Muscle layer of duodenum (tissue), 2 donors: ENCODE data around the gene MEMO1.
"Not testable (repeated sequence)": the region's sequence is repeated elsewhere in the genome, so short reads cannot be mapped to it uniquely, and the experiment has no call there.

Experiments used
- H3K27ac ChIP-seq: one replicate; pipeline ENCODE4 v1.7.0; 2013; ENCODE audit warnings: mild to moderate bottlenecking, low read length
- H3K27me3 ChIP-seq: one replicate; pipeline ENCODE4 v1.7.0; 2013; ENCODE audit warnings: low read depth, mild to moderate bottlenecking, control low read depth, low read length
- H3K36me3 ChIP-seq, 2 donors: one replicate each; pipeline ENCODE4 v1.7.0; 2013; ENCODE audit warnings: low read length in 2 of 2, control low read depth in 1 of 2, mild to moderate bottlenecking in 1 of 2; ENCODE audit not compliant: insufficient read depth in 2 of 2, control insufficient read depth in 1 of 2
- H3K4me1 ChIP-seq, 2 donors: one replicate each; pipeline ENCODE4 v1.7.0; 2013; ENCODE audit warnings: low read length in 2 of 2, mild to moderate bottlenecking in 2 of 2, control low read depth in 1 of 2, moderate library complexity in 1 of 2; ENCODE audit not compliant: insufficient read depth in 2 of 2, control insufficient read depth in 1 of 2
- H3K4me3 ChIP-seq, 2 donors: one replicate each; pipeline ENCODE4 v1.7.0; 2013; ENCODE audit warnings: low read length in 2 of 2, low read depth in 1 of 2, mild to moderate bottlenecking in 1 of 2
- H3K9me3 ChIP-seq, 2 donors: one replicate each; pipeline ENCODE4 v1.7.0; 2013; ENCODE audit warnings: low read length in 2 of 2, control low read depth in 1 of 2, mild to moderate bottlenecking in 1 of 2; ENCODE audit not compliant: control insufficient read depth in 1 of 2
- donor health status: healthy.

MEMO1 gene

GRCh38 chr2:31932589-31932988 lies 78.2 kb downstream of the MEMO1 start:
- H3K4me3 ChIP-seq = no peak overlapping the region
- H3K4me1 ChIP-seq = no peaks in the 10 kb centered on the region
- no peaks in the 10 kb centered on the region for H3K36me3 ChIP-seq
- H3K27me3 ChIP-seq = no peaks in the 10 kb centered on the region
- no peak overlapping the region for H3K27ac ChIP-seq
- H3K9me3 ChIP-seq = no peaks in the 10 kb centered on the region

- Histone ChIP-seq H3K27me3 (no peaks in the 10 kb centered on the region), H3K4me1 (no peaks in the 10 kb centered on the region), H3K4me3 (no peak overlapping the region), H3K36me3 (no peaks in the 10 kb centered on the region), H3K27ac (no peak overlapping the region), H3K9me3 (no peaks in the 10 kb centered on the region)
Observed at GRCh38 chr2:31931916-31932315, 78.9 kb downstream of the MEMO1 start.

- no peaks in the 10 kb centered on the region for H3K36me3 ChIP-seq
- no peaks in the 10 kb centered on the region for H3K9me3 ChIP-seq
- no peak overlapping the region for H3K4me3 ChIP-seq
- H3K27me3 ChIP-seq = no peaks in the 10 kb centered on the region
- H3K27ac ChIP-seq = no peak overlapping the region
- H3K4me1 ChIP-seq = no peaks in the 10 kb centered on the region
Observed at GRCh38 chr2:31925517-31925916, 85.3 kb downstream of the MEMO1 start.

GRCh38 chr2:31923662-31924061 lies 87.1 kb downstream of the MEMO1 start:
- no peaks in the 10 kb centered on the region for H3K4me1 ChIP-seq
- no peaks in the 10 kb centered on the region for H3K27me3 ChIP-seq
- peaks cover 0 to 9% of the 10 kb centered on the region in 2 donors for H3K36me3 ChIP-seq
- no peaks in the 10 kb centered on the region for H3K9me3 ChIP-seq
- no peak overlapping the region for H3K4me3 ChIP-seq
- no peak overlapping the region for H3K27ac ChIP-seq

- H3K4me3 ChIP-seq = no peak overlapping the region
- H3K27ac ChIP-seq = no peak overlapping the region
Observed at GRCh38 chr2:31922542-31923408, 88.0 kb downstream of the MEMO1 start.

GRCh38 chr2:31920962-31921361 lies 89.8 kb downstream of the MEMO1 start:
- Histone ChIP-seq H3K27ac (no peak overlapping the region), H3K4me3 (no peak overlapping the region), H3K36me3 (peaks cover 2 to 15% of the 10 kb centered on the region in 2 donors), H3K4me1 (no peaks in the 10 kb centered on the region), H3K9me3 (no peaks in the 10 kb centered on the region), H3K27me3 (no peaks in the 10 kb centered on the region)

More at GRCh38 chr2:31922542-31923408, 88.0 kb downstream of the MEMO1 start:
- Histone ChIP-seq H3K9me3 (no peaks in the 10 kb centered on the region), H3K27me3 (no peaks in the 10 kb centered on the region), H3K4me1 (no peaks in the 10 kb centered on the region), H3K36me3 (peaks cover 0 to 9% of the 10 kb centered on the region in 2 donors)

- H3K4me3 ChIP-seq = no peak overlapping the region
- no peaks in the 10 kb centered on the region for H3K27me3 ChIP-seq
- peaks cover 2 to 15% of the 10 kb centered on the region in 2 donors for H3K36me3 ChIP-seq
- H3K9me3 ChIP-seq = no peaks in the 10 kb centered on the region
- no peaks in the 10 kb centered on the region for H3K4me1 ChIP-seq
- no peak overlapping the region for H3K27ac ChIP-seq
Observed at GRCh38 chr2:31919499-31919898, 91.3 kb downstream of the MEMO1 start.

- Histone ChIP-seq H3K36me3 (peaks cover 3 to 7% of the 10 kb centered on the region in 2 donors), H3K4me1 (no peaks in the 10 kb centered on the region), H3K9me3 (no peaks in the 10 kb centered on the region), H3K4me3 (no peak overlapping the region), H3K27me3 (no peaks in the 10 kb centered on the region), H3K27ac (no peak overlapping the region)
Observed at GRCh38 chr2:31909661-31910060, 101.1 kb downstream of the MEMO1 start.

- not testable (repeated sequence) for H3K9me3 ChIP-seq, H3K4me3 ChIP-seq, H3K36me3 ChIP-seq, H3K4me1 ChIP-seq, H3K27me3 ChIP-seq, H3K27ac ChIP-seq
Observed at GRCh38 chr2:31907491-31907890, 103.3 kb downstream of the MEMO1 start.

GRCh38 chr2:31903109-31903780 lies 107.6 kb downstream of the MEMO1 start:
- H3K9me3 ChIP-seq = no peaks in the 10 kb centered on the region

GRCh38 chr2:31901900-31902299 lies 108.9 kb downstream of the MEMO1 start:
- Histone ChIP-seq H3K27ac (no peak overlapping the region), H3K4me1 (no peaks in the 10 kb centered on the region), H3K27me3 (no peaks in the 10 kb centered on the region), H3K4me3 (no peak overlapping the region), H3K36me3 (peaks cover 0 to 9% of the 10 kb centered on the region in 2 donors), H3K9me3 (no peaks in the 10 kb centered on the region)

More at GRCh38 chr2:31903109-31903780, 107.6 kb downstream of the MEMO1 start:
- Histone ChIP-seq H3K27me3 (no peaks in the 10 kb centered on the region), H3K4me1 (no peaks in the 10 kb centered on the region), H3K27ac (no peak overlapping the region), H3K36me3 (peaks cover 0 to 9% of the 10 kb centered on the region in 2 donors), H3K4me3 (no peak overlapping the region)
